GM19351 (cell line): ENCODE measurements around the gene LIPK.
A peak's percentile ranks its signal among the peaks of the same experiment; 100 is the strongest.

Experiments
- ATAC-seq: cut with Tn5 transposase; IDR thresholded peaks from one replicate; pipeline ENCODE4 v1.9.1; 2021; ENCODE audit warnings: mild to moderate bottlenecking, moderate library complexity; ENCODE audit not compliant: unreplicated experiment

Gene LIPK

DNA sequence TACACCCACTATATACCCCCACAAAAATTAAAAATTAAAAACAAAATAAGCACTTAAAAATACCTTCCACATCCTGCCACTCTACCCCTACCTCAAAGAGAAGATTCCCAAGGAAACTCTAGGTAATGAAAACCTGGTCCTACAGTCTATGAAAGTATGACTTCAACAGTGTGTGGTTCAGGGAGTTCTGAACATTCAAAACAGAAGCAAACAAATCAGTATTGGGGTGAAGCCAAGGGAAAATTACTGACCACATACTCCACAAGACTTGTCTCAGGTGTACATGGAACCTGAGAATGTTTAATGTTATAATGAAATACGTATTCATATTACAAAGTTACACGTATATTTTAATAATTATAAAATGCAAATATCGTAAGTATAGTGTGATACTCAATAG is 76.2 kb downstream of the LIPK start:
- ATAC-seq = no peak

DNA sequence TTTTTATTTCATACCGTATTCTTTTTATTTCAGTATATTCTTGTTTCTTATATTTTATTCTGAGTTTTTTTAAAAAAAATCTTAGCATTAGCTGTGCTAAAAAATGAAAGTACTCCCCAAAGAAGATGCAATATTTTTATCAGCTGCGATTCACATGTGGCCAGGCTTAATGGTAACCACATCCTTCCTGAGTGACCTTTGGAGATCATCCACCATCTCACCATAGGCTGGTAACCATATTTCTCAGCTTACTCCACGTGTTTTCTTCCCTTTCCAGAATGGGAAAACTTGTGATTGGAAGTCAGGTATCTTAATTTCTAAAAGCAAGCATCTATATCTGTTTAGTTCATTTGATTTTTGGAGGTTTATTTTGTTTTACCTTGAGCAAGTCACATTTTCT is 77.7 kb downstream of the LIPK start:
- no peak for ATAC-seq

DNA sequence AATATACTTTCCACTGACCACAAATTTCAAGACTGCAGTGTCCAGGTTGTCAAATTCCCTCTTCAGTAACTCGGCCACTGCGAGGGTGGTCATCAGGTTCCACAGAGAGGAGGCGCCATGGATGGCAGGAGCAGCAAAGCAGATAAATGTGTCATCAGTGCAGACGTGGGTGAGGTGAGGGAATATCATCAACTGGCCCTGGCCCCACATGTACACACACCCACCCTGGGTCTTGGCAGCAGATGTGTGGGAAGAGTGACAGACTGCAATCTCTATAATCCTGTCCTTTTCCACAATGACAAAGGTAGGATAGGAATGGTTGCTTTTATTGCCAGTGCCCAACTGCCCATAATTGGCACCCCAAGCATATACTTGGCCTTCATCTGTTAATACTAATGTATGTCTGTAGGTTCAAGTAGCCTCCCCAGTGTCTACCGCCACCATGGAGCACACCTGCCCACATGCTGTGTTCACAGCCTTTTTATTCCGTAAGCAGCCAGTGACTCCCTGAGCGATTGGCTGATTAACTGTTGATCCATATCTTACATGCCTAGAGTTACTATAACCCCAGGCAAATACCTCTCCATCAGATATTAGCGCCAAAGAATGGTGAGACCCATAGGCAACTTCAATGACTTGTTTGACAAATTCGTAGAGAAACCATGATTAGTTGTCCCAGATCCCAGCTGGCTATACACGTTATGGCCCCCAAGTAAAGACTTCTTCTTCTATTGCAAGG is 80.2 kb downstream of the LIPK start:
- no peak for ATAC-seq

DNA sequence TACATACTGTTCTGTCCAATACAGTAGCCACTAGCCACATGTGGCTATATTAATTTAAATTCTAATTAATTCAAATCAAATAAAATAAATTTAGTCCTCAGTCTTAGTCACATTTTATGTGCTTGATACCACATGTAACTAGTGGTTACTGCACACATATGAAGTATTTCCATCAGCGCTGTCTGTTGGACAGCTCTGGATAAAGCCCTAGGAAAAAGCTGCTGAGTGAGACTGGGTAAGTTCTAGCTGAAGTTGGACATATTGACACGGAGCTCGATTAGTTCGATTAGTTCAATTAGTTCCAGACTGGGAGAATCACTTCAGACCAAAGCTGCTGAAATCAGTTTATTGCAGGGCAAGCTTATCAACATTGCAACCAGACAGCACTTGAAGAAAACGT is 81.4 kb downstream of the LIPK start:
- ATAC-seq = no peak

DNA sequence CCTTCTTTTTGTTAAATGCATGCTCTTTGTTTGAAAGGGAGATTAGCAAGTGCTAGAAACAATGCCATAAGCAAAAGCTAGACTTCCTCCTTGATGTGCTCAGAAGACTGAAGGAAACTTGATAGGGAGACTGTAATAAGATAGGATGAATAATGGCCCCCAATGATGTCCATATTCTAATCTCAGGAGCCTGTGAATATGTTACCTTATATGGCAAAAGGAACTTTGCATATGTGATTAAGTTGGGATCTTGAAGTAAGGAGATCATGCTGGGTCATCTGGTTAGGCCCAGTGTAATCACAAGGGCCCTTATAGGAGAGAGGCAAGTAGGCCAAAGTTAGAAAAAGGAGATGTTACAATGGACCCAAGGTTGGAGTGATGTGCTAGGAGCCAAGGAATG is 82.9 kb downstream of the LIPK start:
- no peak for ATAC-seq

DNA sequence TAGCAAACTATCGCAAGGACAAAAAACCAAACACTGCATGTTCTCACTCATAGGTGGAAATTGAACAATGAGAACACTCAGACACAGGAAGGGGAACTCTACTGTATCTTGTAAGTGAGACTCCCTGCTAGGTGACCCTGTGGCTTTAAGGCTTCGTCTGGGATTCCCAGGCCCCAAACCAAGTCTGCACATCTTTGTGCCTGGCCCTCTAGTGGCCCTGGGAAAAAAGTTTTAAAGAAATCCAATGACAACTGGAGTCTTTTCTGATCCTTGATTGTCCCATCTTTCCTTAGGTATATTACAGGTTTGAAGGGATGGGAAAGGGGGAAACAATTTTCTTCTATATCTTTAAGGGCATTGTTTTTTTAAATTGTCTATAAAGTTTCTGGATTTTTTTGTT is 85.9 kb downstream of the LIPK start:
- ATAC-seq = no peak

DNA sequence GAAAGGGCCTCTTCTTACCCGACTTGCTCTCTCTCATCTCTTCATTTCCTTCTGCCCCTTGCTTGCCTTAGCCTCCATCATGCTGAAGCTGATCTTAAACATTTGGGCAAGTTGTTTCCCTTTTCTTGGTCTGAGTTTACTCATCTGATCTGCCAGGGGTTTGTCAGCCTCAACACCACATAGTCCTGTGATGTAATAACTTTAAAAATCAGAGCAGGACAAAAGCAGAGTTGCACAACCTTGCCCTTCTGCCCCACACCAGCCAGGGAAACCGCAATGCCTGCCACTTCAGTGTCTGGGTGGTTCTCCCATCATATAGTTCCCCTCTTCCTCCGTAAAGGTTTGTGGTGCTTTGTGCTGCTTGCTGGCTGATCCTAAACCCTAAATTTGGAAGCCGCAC is 86.6 kb downstream of the LIPK start:
- no peak for ATAC-seq

DNA sequence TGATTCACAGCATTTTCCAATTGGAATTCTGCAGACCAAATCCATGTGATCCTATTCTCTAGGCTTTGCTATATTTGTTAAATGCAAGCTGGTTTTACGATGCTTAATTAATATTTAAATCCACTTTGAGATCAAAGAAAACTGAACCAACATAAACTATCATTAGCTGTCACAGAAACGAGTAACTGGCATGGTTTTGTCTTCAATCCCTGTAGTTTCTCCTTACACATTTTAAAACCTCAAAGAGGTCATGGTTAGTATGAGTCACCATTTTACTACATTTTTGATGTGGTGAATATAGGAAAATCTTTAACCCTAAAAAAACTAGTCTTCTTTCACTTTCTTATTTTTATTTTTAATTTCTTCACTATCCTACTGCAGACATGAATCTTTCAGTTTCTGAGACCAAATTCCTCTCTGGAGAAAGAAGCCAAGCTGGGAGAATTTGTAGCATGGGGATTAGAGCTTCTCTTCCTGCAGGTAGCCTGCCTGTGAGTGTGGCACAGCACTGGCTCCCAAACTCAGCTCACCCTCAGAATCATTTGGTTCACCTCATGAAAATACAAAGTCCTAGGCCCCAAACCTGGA is 87.8 kb downstream of the LIPK start:
- peak; percentile 56 for ATAC-seq

DNA sequence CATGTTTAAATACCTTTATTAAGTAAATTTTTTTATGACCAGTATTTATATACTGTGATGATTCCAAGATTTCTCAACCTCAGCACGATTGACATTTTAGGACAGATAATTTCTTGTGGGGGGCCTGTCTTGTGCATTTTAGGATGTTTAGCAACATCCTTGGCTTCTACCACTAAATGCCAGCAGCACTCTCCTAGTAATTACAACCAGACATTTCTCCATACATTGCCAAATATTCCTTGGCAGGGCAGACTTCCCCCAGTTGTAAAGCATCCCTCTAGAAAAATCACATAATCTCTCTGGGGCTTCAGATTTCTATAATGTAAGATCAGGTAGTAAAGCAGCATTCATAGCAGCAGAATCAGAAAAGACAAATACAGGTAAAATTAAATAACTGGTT is 88.7 kb downstream of the LIPK start:
- no peak for ATAC-seq

DNA sequence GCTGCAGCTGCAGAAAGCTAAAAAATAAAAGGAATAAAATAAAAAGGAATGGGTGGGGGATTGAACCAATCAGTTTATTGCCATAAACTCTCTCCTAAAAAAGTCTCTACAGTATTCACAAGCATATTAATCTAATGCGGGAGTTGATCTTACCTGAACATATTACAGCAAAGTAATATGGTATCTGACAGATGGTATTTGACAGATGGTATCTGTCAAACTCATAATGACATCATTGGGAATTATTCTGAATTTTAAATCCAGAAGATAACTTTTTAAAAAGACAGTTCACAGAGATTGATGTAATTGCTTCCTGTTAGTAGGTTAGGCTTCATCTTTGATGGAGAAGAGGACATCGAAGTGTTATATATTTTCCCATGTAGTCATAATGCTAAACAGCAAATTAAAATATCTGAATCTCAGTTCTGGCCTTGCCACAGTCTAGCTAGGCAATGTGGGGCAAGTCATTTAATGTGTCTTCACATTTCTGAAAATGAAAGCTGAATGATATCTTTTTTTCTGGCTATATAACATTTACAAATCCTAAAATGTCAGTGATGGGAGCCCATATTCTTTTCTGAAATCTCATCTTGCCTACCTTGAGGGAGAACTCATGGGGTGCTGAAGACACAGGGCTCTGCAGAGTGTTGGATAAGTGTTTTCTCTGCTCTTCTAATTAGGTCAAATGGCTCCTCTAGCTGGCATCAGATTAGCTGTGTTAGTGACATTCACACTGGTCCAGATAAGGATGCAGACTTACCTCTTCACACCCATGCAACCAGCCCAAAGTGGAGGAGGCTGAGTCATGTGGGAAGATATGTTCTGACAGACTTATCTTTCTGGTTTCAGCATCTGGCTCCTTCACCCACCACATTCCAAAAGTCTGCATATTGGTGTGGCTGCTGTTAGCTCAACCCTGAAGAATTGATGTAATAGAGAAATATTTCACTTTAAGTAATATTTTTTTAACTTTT is 94.4 kb downstream of the LIPK start:
- no peak for ATAC-seq
